K562 treated with DMSO at 1 percent for 24 hours (cell line): ENCODE measurements around the gene PSMC3. TPM values are rescaled to one million over a fixed set of nuclear protein-coding genes. Genes with fewer than 3 reads are reported as not detected.

Source experiments
- total RNA-seq: library from RNA; unstranded; fragments of 300-600 nt; gene quantifications from 2 replicates; pipeline ENCODE4 v1.2.3, GENCODE V29; 2022; ENCODE audit warnings: low read depth; ENCODE audit not compliant: insufficient read depth

The PSMC3 gene
- 257 and 263 TPM in 2 replicates for total RNA-seq

DNA sequence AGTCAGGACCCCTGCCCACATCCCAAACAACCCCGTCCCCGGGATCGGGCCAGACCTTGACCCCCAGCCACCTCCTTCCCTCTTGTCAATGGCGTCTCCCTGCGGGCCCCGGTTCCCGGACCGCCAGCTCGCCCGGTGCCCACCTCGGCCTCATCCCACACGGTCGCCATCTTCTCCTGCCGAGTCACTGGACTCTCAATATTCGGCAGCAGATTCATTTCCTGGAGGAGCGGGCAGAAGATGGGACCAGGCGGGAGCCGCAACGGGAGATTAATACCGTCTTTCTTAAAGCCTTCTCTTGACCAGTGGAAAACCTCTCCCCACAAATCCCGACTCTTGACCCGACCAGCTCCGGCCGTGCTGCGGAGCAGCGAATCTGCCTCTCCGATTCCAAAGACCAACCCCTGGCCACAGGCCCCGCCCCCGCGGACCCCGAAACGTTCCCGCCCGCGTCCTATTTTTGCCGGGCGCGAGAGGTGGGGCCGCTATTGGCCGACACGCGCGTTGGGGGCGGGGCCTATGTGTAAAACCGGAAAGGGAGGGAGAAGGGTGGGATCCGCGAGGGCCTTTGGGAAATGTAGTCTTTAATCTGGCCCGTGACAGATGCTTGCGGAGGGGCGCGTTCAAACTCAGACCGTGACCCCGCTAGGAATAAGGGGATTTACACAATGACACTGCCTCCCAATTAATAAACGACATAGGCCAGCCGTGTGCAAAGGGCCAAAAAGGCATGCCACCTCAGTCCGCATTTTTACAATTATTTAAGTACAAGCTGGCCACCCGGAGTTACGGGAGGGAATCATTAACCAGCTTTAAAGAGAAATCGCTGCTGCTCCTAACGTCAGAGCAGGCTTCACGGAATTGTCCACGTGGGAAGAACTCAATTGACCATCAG lies at the start of gene PSMC3:
PSMC3 (minus strand) TSS at position 378 of the 895 bp plus-strand sequence; CDS start at position 218, 160 bp downstream.

DNA sequence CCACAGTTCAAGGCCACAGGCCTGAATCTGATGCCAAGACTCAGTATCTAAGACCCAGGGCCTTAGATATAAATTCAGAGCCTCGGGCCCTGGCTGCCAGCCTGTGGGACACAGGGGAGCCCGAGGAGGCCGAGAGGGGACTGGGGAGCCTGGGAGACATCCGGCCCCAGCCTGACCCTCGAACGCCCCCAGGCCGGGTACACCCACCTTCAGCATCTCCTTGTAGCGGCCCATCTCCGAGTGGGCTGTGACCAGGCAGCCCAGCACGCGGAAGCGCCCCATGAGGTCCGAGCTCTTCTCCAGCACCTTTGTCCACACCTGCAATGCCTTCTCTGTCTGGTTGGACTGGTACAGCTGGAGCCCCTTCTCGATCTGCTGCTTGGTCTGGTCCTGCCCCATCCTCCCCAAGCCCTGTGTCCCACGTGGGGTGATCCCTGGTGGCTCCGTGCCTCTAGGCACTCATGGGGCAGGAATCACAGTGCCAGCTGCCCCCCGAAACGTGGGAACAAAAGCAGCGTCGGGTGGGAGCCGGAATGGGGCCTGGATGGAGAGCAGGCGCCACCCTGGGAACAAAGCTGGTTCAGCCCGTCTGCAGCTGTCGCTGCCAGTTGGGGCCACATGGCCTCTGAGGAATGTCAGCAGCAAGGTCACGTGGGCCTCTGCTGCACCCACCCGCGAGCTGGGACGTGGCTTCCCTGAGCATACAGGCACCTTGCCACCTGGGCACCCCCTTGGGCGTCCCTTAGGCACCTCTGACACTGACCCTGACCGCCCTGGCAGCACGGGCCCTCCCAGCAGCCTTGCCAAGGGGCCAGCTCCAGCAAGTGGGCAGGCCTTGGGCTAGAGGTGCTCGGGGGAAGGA lies 22.6 kb upstream of the PSMC3 start, which contains the start of gene RAPSN:
RAPSN (minus strand) TSS at position 571 of the 862 bp plus-strand sequence; CDS start at position 399, 172 bp downstream.

DNA sequence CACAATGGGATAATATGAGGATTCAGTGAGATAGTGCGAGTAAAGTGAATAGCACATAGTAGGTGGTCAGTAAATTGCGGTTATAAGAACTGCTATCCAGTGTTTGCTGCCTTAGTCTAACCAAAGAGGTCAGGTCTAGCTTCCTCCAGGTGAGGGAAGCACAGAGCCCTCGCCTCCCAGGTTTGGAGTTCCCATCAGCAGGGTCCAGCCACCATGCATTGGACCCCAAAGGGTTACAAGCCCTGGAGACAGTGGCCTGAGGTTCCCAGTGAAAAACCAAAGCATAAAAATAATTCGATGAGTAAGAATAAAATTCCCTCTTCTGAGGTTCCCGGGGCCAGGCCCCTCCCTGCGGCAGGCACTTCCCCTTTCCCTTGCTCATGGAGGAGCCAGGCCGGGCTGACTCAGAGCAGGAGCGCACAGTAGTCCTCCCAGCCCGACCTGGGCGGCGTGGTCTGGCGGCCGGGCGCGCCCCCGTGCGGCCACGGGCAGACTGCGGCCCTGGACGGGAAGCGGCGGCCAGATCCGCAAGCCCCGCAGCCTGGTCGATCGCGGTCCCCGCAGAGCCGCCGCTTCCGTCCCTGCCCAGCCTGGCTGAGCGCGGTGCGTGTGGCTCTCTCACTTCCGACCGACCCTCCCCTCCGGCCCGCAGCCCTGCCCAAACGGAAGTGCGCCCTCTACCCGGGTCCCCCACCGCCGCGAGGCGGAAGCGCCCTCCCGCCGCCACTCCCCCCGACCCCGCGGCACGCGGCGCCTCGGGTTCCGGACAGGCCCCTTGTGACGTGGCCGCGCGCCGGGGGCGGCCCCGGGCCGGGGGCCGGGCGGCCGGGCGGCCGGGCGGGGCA lies 18.3 kb downstream of the PSMC3 start, which contains the start of gene SLC39A13:
SLC39A13 (plus strand) TSS at position 845 of the 845 bp plus-strand sequence. CDS start 1,505 bp downstream, outside the sequence.

DNA sequence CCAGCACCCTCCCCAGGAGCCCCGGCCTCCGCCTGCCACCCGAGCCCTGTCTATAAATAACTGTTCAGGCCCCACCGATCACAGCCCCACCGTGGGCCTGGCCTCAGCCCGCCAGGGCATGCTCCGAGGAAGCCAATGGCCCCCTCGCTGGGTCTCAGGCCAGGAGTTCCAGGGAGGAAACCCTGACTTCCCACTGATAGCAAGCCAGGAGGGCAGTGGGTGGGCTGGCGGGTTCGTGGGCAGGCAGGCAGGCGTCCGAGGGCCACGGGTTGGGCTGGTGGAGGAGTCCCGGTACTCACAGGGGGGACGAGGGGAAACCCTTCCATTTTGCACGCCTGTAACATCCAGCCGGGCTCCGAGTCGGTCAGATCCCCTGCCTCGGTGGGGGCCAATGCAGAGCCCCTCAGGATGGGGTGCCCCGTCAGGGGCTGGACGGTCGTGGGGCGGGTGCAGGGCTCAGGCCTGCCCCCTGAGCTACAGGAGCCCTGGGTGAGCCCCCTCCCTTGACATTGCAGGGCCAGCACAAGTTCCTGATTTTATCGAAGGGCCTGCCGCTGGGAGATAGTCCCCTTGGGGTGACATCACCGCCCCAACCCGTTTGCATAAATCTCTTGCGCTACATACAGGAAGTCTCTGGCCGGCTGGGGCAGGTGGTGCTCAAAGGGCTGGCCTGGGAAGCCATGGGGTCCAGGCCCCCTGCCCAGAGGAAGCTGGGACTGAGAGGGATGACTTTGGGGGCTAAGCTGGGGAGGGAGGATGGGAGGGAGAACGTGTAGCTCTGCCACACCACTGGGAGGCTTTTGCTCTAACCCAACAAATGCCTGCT lies 48.0 kb downstream of the PSMC3 start, which contains the start of gene SPI1:
SPI1 (minus strand) TSS at position 538 of the 826 bp plus-strand sequence; CDS start at position 344, 194 bp downstream.

Other genes starting within 250 kb of the PSMC3 start
- gene ARFGAP2, start 249.6 kb downstream of the PSMC3 start, total RNA-seq = 88.9 and 92.2 TPM in 2 replicates
- 8.4 and 10.3 TPM in 2 replicates for gene PACSIN3, start 240.0 kb downstream of the PSMC3 start, total RNA-seq
- gene DDB2, start 211.5 kb downstream of the PSMC3 start, total RNA-seq = 16.0 and 23.1 TPM in 2 replicates
- 44.0 and 44.2 TPM in 2 replicates for gene ACP2, start 177.6 kb downstream of the PSMC3 start, total RNA-seq
- gene NR1H3, start 168.4 kb downstream of the PSMC3 start, total RNA-seq = 23.9 and 33.4 TPM in 2 replicates
- gene MADD, start 156.3 kb downstream of the PSMC3 start, total RNA-seq = 68.3 and 70.5 TPM in 2 replicates
- gene MYBPC3, start 73.7 kb downstream of the PSMC3 start, total RNA-seq = 0.07 and 0.14 TPM in 2 replicates
- gene SPI1, start 47.9 kb downstream of the PSMC3 start, total RNA-seq = 97.0 and 98.7 TPM in 2 replicates
- 36.8 and 37.2 TPM in 2 replicates for gene SLC39A13, start 17.8 kb downstream of the PSMC3 start, total RNA-seq
- 1.0 TPM in 1 of 2 replicates, not detected in the other for gene RAPSN, start 22.7 kb upstream of the PSMC3 start, total RNA-seq
- 25.5 and 29.4 TPM in 2 replicates for gene CELF1, start 126.7 kb upstream of the PSMC3 start, total RNA-seq
- gene PTPMT1, start 139.2 kb upstream of the PSMC3 start, total RNA-seq = 148 and 158 TPM in 2 replicates
- gene KBTBD4, start 152.5 kb upstream of the PSMC3 start, total RNA-seq = 14.7 and 15.5 TPM in 2 replicates
- gene NDUFS3, start 152.6 kb upstream of the PSMC3 start, total RNA-seq = 186 and 187 TPM in 2 replicates
- gene FAM180B, start 160.2 kb upstream of the PSMC3 start, total RNA-seq = not detected in 2 replicates
- not detected in 2 replicates for gene C1QTNF4, start 168.0 kb upstream of the PSMC3 start, total RNA-seq
- gene MTCH2, start 216.1 kb upstream of the PSMC3 start, total RNA-seq = 52.9 and 61.5 TPM in 2 replicates